NB4 (cell line): ENCODE measurements around the gene BBIP1.
A peak's percentile ranks its signal among the peaks of the same experiment; 100 is the strongest.

Experiments
- DNase-seq: peaks from one replicate; pipeline ENCODE4 v3.0.0; 2010; ENCODE audit warnings: low read depth
- H3K4me3 ChIP-seq: one replicate; pipeline ENCODE4 v1.5.1; 2011; ENCODE audit warnings: mild to moderate bottlenecking, low read depth, low read length, moderate library complexity
- MAX ChIP-seq: IDR thresholded peaks from 2 replicates; pipeline ENCODE4 v1.6.1; 2011; ENCODE audit warnings: low read depth, low read length
- MYC ChIP-seq: IDR thresholded peaks from 2 replicates; pipeline ENCODE4 v1.6.1; 2011; ENCODE audit warnings: low read depth, low read length
- POLR2A ChIP-seq: IDR thresholded peaks from 2 replicates; pipeline ENCODE4 v1.6.1; 2011; ENCODE audit warnings: mild to moderate bottlenecking; ENCODE audit not compliant: insufficient read length; ENCODE audit errors: extremely low read depth
- TF ChIP-seq, protein P1 (sequence below): IDR thresholded peaks from one replicate; pipeline ENCODE4 v1.5.1; 2012; ENCODE audit warnings: low read depth, low read length

Gene BBIP1

DNA sequence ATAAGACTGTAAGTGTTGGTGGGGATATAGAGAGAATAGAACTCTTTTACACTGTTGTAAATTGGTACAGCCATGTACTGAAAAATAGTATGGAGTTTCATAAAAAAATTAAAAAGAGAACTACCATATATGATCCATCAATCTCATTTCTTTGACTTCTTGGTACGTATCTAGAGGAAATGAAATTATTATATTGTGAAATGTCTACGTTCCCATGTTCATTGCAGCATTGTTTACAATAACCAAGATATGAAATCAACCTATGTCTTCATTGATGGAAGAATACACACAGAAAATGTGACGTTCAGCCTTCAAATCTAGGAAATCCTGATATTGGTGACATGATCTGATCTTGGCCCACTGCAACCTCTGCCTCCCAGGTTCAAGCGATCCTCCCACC is 32.4 kb upstream of the BBIP1 start:
- no peak for TF ChIP-seq POLR2A
- no peak for TF ChIP-seq MAX
- no peak for TF ChIP-seq MYC
- TF ChIP-seq, protein P1, sequence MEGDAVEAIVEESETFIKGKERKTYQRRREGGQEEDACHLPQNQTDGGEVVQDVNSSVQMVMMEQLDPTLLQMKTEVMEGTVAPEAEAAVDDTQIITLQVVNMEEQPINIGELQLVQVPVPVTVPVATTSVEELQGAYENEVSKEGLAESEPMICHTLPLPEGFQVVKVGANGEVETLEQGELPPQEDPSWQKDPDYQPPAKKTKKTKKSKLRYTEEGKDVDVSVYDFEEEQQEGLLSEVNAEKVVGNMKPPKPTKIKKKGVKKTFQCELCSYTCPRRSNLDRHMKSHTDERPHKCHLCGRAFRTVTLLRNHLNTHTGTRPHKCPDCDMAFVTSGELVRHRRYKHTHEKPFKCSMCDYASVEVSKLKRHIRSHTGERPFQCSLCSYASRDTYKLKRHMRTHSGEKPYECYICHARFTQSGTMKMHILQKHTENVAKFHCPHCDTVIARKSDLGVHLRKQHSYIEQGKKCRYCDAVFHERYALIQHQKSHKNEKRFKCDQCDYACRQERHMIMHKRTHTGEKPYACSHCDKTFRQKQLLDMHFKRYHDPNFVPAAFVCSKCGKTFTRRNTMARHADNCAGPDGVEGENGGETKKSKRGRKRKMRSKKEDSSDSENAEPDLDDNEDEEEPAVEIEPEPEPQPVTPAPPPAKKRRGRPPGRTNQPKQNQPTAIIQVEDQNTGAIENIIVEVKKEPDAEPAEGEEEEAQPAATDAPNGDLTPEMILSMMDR = no peak
- no peak overlapping the region for H3K4me3 ChIP-seq
- DNase-seq = no peak

DNA sequence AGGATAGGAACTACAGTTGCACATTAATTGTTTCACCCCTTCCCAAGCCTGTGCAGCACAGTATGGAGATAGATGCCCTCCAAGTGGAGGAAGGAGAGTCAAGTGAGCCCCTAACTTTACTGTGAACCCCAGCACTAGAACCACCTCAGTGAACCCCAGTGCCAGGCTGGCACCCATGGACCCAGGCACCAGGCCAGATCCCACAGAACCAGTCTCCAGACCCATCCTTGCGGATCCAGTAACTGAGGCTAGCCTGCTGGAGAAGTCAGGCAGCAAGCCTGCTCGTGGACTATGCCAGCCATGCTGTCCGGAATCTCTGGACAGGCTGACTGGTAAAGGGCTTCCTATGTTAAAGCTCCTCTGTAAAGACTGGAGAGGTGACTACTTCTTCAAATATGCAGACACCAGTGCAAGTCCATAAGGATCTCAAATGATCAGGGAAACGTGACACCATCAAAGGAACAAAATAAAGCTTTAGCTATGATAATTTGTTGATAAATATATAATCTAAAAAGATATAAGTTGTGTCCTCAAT is 28.1 kb upstream of the BBIP1 start:
- TF ChIP-seq MAX = no peak
- no peak for TF ChIP-seq POLR2A
- no peak for TF ChIP-seq MYC
- TF ChIP-seq, protein P1 = no peak
- no peak for DNase-seq
- H3K4me3 ChIP-seq = no peak overlapping the region

GRCh38 chr10:110946496-110946895 is 27.5 kb upstream of the BBIP1 start:
- no peak for DNase-seq
- H3K4me3 ChIP-seq = no peak overlapping the region
- TF ChIP-seq MAX (no peak), MYC (no peak), POLR2A (no peak)
- TF ChIP-seq, protein P1 = no peak

- TF ChIP-seq MYC = 0 out of 2 replicates have a peak, but pooled peaks have one; percentile 28
- no peak for TF ChIP-seq POLR2A
- TF ChIP-seq MAX = no peak
- TF ChIP-seq, protein P1 = no peak
- peak; percentile 92 for DNase-seq
- no peak overlapping the region for H3K4me3 ChIP-seq
These were observed 25.9 kb upstream of the BBIP1 start for GRCh38 chr10:110944792-110945396.

DNA sequence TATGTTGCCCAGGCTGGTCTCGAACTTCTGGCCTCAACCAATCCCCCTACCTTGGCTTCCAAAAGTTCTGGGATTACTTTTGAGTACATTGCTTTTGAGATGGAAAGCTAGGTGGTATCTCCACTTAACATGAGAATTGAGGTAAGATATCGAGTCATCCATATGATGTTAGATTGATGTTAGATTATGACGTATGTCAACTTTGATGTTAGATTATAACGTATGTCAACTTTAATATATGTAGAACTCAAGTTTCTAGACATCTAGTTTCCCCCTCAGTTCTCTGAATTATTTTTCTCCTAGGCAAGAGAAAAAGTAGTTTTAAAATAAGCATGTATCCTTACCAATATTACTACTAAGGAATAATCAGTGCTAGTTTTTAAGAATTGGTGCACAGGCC is 20.4 kb upstream of the BBIP1 start:
- TF ChIP-seq MYC (no peak), POLR2A (no peak), MAX (no peak)
- TF ChIP-seq, protein P1 = no peak
- no peak for DNase-seq
- no peak overlapping the region for H3K4me3 ChIP-seq
